CD4-positive, CD25-positive, alpha-beta regulatory T cell (primary cell): Measurements from ENCODE around the gene CBLC. TPM values are rescaled to one million over a fixed set of nuclear protein-coding genes. Genes with fewer than 3 reads are reported as not detected.

Experiments used
- ATAC-seq, 2 donors: fragments of 150-1000 bp; cut with Tn5 transposase; one replicate each; pipeline ENCODE4 v1.10.0; 2021; ENCODE audit warnings: low read depth in 2 of 2, moderate number of reproducible peaks in 2 of 2, moderate library complexity in 1 of 2
- DNase-seq, 3 donors: peaks; one replicate each; pipeline versions ENCODE4 v3.0.0 to v3.0.0-alpha.2; 2012 to 2022; ENCODE audit warnings: mixed read lengths in 1 of 3
- H3K27ac ChIP-seq: one replicate; pipeline ENCODE4 v1.7.0; 2013; ENCODE audit warnings: mild to moderate bottlenecking, low read length; ENCODE audit not compliant: insufficient read depth, poor library complexity, severe bottlenecking
- H3K27me3 ChIP-seq: one replicate; pipeline ENCODE4 v1.7.0; 2013; ENCODE audit warnings: low read length; ENCODE audit not compliant: control insufficient read depth, insufficient read depth
- H3K36me3 ChIP-seq: one replicate; pipeline ENCODE4 v1.7.0; 2013; ENCODE audit warnings: mild to moderate bottlenecking, low read length, moderate library complexity; ENCODE audit not compliant: control insufficient read depth, insufficient read depth
- H3K4me1 ChIP-seq: 2 replicates; pipeline ENCODE4 v1.7.0; 2013; ENCODE audit warnings: mild to moderate bottlenecking, low read length; ENCODE audit not compliant: insufficient read depth, control insufficient read depth, poor library complexity, severe bottlenecking
- H3K4me3 ChIP-seq: one replicate; pipeline ENCODE4 v1.7.0; 2013; ENCODE audit warnings: low read depth, mild to moderate bottlenecking, low read length, moderate library complexity
- H3K9me3 ChIP-seq, 2 experiments: 1 replicate in 1 of 2; 2 replicates in 1 of 2; pipeline ENCODE4 v1.7.0; 2013; ENCODE audit warnings: low read length in 2 of 2, mild to moderate bottlenecking in 1 of 2, moderate library complexity in 1 of 2; ENCODE audit not compliant: control insufficient read depth in 2 of 2
- H3K27ac Mint-ChIP-seq, 3 donors: one replicate each; pipeline ENCODE4 v1.8.0; 2020 to 2022; ENCODE audit warnings: mild to moderate bottlenecking in 3 of 3, mixed read lengths in 3 of 3, moderate library complexity in 2 of 3
- H3K27me3 Mint-ChIP-seq: one replicate; pipeline ENCODE4 v1.8.0; 2022; ENCODE audit warnings: mild to moderate bottlenecking, mixed read lengths
- H3K36me3 Mint-ChIP-seq: one replicate; pipeline ENCODE4 v1.8.0; 2020; ENCODE audit warnings: mixed read lengths
- H3K4me1 Mint-ChIP-seq, 4 donors: one replicate each; pipeline ENCODE4 v1.8.0; 2020 to 2022; ENCODE audit warnings: mixed read lengths in 4 of 4, mild to moderate bottlenecking in 1 of 4
- H3K4me3 Mint-ChIP-seq, 4 donors: one replicate each; pipeline ENCODE4 v1.8.0; 2020 to 2022; ENCODE audit warnings: mild to moderate bottlenecking in 4 of 4, mixed read lengths in 4 of 4, moderate library complexity in 3 of 4
- H3K9me3 Mint-ChIP-seq, 7 donors: one replicate each; pipeline ENCODE4 v1.8.0; 2020 to 2022; ENCODE audit warnings: mixed read lengths in 7 of 7, mild to moderate bottlenecking in 3 of 7, moderate library complexity in 2 of 7
- polyA plus RNA-seq, 4 donors: library from polyadenylated mRNA; unstranded; fragments of 300-500 nt; fragmentation: Illumina TruSeq; gene quantifications; one replicate each; pipeline ENCODE4 v1.2.3, GENCODE V29; 2021
- total RNA-seq: library from RNA; stranded (reverse); gene quantifications from one replicate; pipeline ENCODE4 v1.2.3, GENCODE V29; 2022

Gene CBLC
- total and polyA plus RNA-seq, 5 donors from 2014 or later: not detected

DNA sequence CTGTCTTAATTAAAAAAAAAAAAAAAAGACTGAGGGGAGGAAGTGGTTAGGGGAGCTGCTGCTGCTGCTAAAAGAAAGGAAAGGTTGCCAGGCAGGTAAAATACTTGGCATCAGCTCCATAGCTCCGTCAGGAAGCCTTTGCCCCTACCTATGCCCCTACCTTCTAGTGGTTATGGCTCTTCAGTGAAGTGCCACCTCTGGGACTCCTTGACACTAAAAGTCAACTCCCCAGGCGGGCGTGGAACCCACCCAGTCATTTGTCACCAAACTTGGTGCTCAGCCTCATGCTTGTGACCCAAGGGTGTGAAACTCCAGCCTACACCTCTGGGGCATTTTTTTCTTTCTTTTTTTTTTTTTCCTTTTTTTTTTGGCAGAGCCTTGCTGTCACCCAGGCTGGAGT, 63.5 kb downstream of the CBLC start:
- peaks cover 7 to 12% (median 8%) of the 10 kb centered on the region in 4 donors for H3K4me1 Mint-ChIP-seq
- no peak for DNase-seq
- peaks cover 4% of the 10 kb centered on the region for H3K36me3 Mint-ChIP-seq
- H3K9me3 Mint-ChIP-seq: peaks cover 0 to 3% (median 0%) of the 10 kb centered on the region in 7 donors
- no peak for ATAC-seq
- no peak overlapping the region for H3K4me3 ChIP-seq
- H3K27me3 Mint-ChIP-seq: peaks cover 16% of the 10 kb centered on the region
- H3K4me1 ChIP-seq: peaks cover 18% of the 10 kb centered on the region
- no peak overlapping the region for H3K4me3 Mint-ChIP-seq
- H3K9me3 ChIP-seq: no peaks in the 10 kb centered on the region
- H3K27me3 ChIP-seq: peaks cover 2% of the 10 kb centered on the region
- no peak overlapping the region for H3K27ac Mint-ChIP-seq
- H3K27ac ChIP-seq: no peak overlapping the region
- H3K36me3 ChIP-seq: no peaks in the 10 kb centered on the region

- Mint-ChIP-seq H3K36me3 (peaks cover 4% of the 10 kb centered on the region), H3K4me3 (peak overlapping the region; percentile 86 to 94 (median 88)), H3K27ac (peak overlapping the region in 2 of 3 donors; percentile 84 to 88), H3K27me3 (peaks cover 42% of the 10 kb centered on the region), H3K9me3 (peaks cover 0 to 3% (median 0%) of the 10 kb centered on the region in 7 donors), H3K4me1 (peaks cover 8 to 21% (median 15%) of the 10 kb centered on the region in 4 donors)
- no peak for DNase-seq
- Histone ChIP-seq H3K36me3 (no peaks in the 10 kb centered on the region), H3K4me3 (peak overlapping the region; percentile 49), H3K9me3 (no peaks in the 10 kb centered on the region), H3K27me3 (peaks cover 5% of the 10 kb centered on the region), H3K27ac (no peak overlapping the region), H3K4me1 (peaks cover 35% of the 10 kb centered on the region)
- no peak for ATAC-seq
Measured at GRCh38 chr19:44845286-44845611, 67.6 kb downstream of the CBLC start.

- Histone ChIP-seq H3K4me3 (peak within 1 kb of the TSS; percentile 49), H3K27me3 (peaks cover 5% of the 10 kb centered on the region), H3K36me3 (no peaks in the 10 kb centered on the region), H3K4me1 (peaks cover 35% of the 10 kb centered on the region), H3K27ac (no peak within 1 kb of the TSS), H3K9me3 (no peaks in the 10 kb centered on the region)
- Mint-ChIP-seq H3K4me3 (peak within 1 kb of the TSS; percentile 86 to 94 (median 88)), H3K4me1 (peaks cover 8 to 21% (median 15%) of the 10 kb centered on the region in 4 donors), H3K9me3 (peaks cover 0 to 3% (median 0%) of the 10 kb centered on the region in 7 donors), H3K27me3 (peaks cover 48% of the 10 kb centered on the region), H3K36me3 (peaks cover 4% of the 10 kb centered on the region), H3K27ac (peak within 1 kb of the TSS; percentile 39 to 88 (median 84))
- ATAC-seq (peak; percentile 38 to 52), DNase-seq (peak; percentile 54 to 76 (median 59))
Measured at GRCh38 chr19:44845612-44846454, 68.1 kb downstream of the CBLC start, which contains the start of gene NECTIN2. Gene NECTIN2 (plus strand): TSS chr19:44846297. CDS start chr19:44846526, 229 bp downstream.

DNA sequence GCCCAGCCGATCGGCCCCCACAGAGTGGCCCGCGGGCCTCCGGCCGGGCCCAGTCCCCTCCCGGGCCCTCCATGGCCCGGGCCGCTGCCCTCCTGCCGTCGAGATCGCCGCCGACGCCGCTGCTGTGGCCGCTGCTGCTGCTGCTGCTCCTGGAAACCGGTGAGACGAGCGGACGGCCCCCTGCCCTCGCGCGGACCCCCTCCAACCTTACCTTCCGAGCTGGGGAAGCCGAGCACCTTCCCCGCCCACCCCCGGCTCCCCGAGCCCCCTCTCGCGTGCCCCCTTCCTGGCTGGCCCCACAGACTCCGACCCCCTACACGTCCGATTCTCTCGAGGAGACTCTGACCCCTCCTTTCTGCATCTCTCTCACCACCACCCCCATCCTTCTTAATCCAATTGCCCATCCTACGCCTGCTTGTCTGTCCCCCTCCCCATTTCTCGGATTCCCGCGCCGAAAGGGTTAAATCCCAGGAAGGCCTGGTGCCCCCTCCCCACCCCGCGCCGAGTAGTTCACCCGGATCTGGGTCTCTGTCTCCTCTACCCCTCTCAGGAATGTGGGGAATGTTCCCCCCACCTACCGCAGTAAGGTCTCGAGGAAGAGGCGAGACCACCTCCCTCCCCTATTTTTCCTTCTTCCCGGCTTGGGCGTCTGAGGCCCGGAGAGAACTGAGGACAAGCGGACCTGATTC, 68.9 kb downstream of the CBLC start:
- Histone ChIP-seq H3K36me3 (no peaks in the 10 kb centered on the region), H3K27me3 (peaks cover 5% of the 10 kb centered on the region), H3K4me1 (peaks cover 35% of the 10 kb centered on the region), H3K4me3 (no peak overlapping the region), H3K27ac (no peak overlapping the region), H3K9me3 (no peaks in the 10 kb centered on the region)
- Mint-ChIP-seq H3K4me3 (peak overlapping the region; percentile 18 to 88 (median 83)), H3K9me3 (peaks cover 0 to 3% (median 0%) of the 10 kb centered on the region in 7 donors), H3K36me3 (peaks cover 4% of the 10 kb centered on the region), H3K27me3 (peaks cover 48% of the 10 kb centered on the region), H3K4me1 (peaks cover 8 to 21% (median 15%) of the 10 kb centered on the region in 4 donors), H3K27ac (peak overlapping the region in 1 of 3 donors; percentile 26)
- DNase-seq (no peak), ATAC-seq (no peak)

- H3K27me3 ChIP-seq: peaks cover 5% of the 10 kb centered on the region
- H3K36me3 ChIP-seq: no peaks in the 10 kb centered on the region
- H3K4me1 Mint-ChIP-seq: peaks cover 8 to 21% (median 15%) of the 10 kb centered on the region in 4 donors
- H3K9me3 Mint-ChIP-seq: peaks cover 0 to 3% (median 0%) of the 10 kb centered on the region in 7 donors
- H3K4me3 ChIP-seq: no peak overlapping the region
- no peak for ATAC-seq
- peaks cover 35% of the 10 kb centered on the region for H3K4me1 ChIP-seq
- H3K27ac ChIP-seq: no peak overlapping the region
- no peaks in the 10 kb centered on the region for H3K9me3 ChIP-seq
- no peak for DNase-seq
- H3K36me3 Mint-ChIP-seq: peaks cover 4% of the 10 kb centered on the region
- H3K27ac Mint-ChIP-seq: peak overlapping the region in 2 of 3 donors; percentile 26 to 75
- peak overlapping the region; percentile 18 to 88 (median 83) for H3K4me3 Mint-ChIP-seq
- peaks cover 54% of the 10 kb centered on the region for H3K27me3 Mint-ChIP-seq
Measured at GRCh38 chr19:44847144-44848035, 69.7 kb downstream of the CBLC start.

DNA sequence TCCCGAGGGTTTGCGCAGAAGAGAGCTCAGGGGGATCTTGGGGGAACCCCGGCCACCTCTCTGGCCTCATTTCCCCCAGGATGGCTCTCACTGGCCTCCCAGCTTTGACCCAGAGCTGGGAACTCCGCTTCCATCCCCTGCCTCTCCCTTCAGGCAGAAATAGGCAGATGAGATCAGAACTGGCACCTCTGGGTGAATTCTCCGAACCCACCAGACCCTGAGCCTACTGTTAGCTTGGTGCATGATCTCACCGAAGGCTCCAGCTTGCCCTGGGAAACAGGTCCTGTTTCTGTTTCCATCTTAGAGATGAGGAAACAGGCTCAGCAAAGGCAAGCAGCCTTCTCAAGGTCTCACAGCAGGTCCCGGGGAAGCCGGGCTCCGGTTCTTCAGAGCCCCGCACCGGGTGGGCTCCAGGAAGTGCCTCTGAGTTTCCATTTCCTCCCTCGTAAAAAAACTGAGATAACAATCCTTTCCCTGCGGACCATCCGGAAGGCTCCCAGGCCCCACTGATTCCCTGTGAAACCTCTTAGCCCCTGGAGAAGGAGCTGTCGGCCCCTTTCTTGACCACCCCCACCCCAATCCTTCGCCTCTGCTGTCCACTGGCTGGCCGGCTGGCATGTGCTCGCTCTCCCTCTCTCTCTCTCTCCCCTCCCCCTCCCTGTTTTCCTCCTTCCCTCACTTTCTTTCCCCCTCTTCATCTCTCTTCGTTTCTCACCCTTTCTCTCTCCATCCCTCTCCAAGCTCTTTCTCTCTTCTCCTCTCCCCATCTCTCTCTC, 70.5 kb downstream of the CBLC start:
- Mint-ChIP-seq H3K36me3 (peaks cover 4% of the 10 kb centered on the region), H3K4me1 (peaks cover 8 to 21% (median 15%) of the 10 kb centered on the region in 4 donors), H3K27ac (peak overlapping the region in 1 of 3 donors; percentile 81), H3K4me3 (peak overlapping the region in 1 of 4 donors; percentile 38), H3K27me3 (peaks cover 56% of the 10 kb centered on the region), H3K9me3 (peaks cover 0 to 3% (median 0%) of the 10 kb centered on the region in 7 donors)
- Histone ChIP-seq H3K27ac (no peak overlapping the region), H3K27me3 (peaks cover 5% of the 10 kb centered on the region), H3K4me3 (no peak overlapping the region), H3K9me3 (no peaks in the 10 kb centered on the region), H3K36me3 (no peaks in the 10 kb centered on the region), H3K4me1 (peaks cover 35% of the 10 kb centered on the region)
- DNase-seq (no peak), ATAC-seq (no peak)
